MM.1S (cell line): Measurements from ENCODE around the gene NELL1.

Experiments used
- CTCF ChIP-seq: fragments of 300-600 bp; sonication (generic); IDR thresholded peaks from 2 replicates; pipeline ENCODE4 v1.5.1; 2016; ENCODE audit warnings: antibody characterized with exemption, low read length, mixed read lengths
- EZH2 ChIP-seq: fragments of 300-600 bp; sonication (generic); optimal IDR thresholded peaks from 2 replicates; pipeline ENCODE3; 2017; ENCODE audit warnings: low read depth, mild to moderate bottlenecking, antibody characterized with exemption, low read length, mixed read lengths
- EZH2phosphoT487 ChIP-seq: fragments of 300-600 bp; sonication (generic); IDR thresholded peaks from 2 replicates; pipeline ENCODE4 v1.6.1; 2018; ENCODE audit warnings: antibody characterized with exemption, low read length

GRCh38 chr11:21460082-21460481 is 790.7 kb downstream of the NELL1 start:
- TF ChIP-seq EZH2phosphoT487, result no peak
- TF ChIP-seq CTCF, result no peak
- TF ChIP-seq EZH2, result no peak
